HEK293 (cell line): Measurements from ENCODE around the gene CRIP1.

Experiments
- CTCF ChIA-PET: fragments of 350-600 bp; formaldehyde crosslinking; extraction: SDS; loops from one replicate; lab custom pipeline; 2021; ENCODE audit warnings: antibody characterized with exemption; lab: Yijun Ruan, JAX
- POLR2A ChIA-PET: fragments of 300-600 bp; formaldehyde crosslinking; extraction: SDS; loops from one replicate; lab custom pipeline; 2020; ENCODE audit warnings: antibody characterized with exemption, inconsistent platforms; lab: Yijun Ruan, JAX
- H3K27ac ChIP-seq: fragments of 200-500 bp; sonication (Bioruptor generic); 2 replicates; pipeline ENCODE4 v1.5.1; 2014; ENCODE audit warnings: low read depth, low read length, control low read depth, inconsistent platforms; ENCODE audit errors: extremely low read depth
- H3K36me3 ChIP-seq, 2 experiments: fragments of 200-500 bp in 1 of 2; sonication (Bioruptor generic) in 1 of 2; 1 replicate in 1 of 2; 2 replicates in 1 of 2; pipeline ENCODE4 v1.5.1; 2014 to 2017; ENCODE audit warnings: inconsistent platforms in 2 of 2, low read length in 2 of 2; ENCODE audit not compliant: control insufficient read depth in 2 of 2, insufficient read depth in 1 of 2
- H3K4me1 ChIP-seq: fragments of 200-500 bp; sonication (Bioruptor generic); 2 replicates; pipeline ENCODE4 v1.5.1; 2014; ENCODE audit warnings: mild to moderate bottlenecking, low read length, inconsistent platforms; ENCODE audit not compliant: control insufficient read depth, insufficient read depth
- H3K4me3 ChIP-seq: 2 replicates; pipeline ENCODE4 v1.5.1; 2011; ENCODE audit warnings: low read depth, mild to moderate bottlenecking, control low read depth, low read length, moderate library complexity
- H3K9me3 ChIP-seq: fragments of 200-500 bp; sonication (Bioruptor generic); 2 replicates; pipeline ENCODE4 v1.5.1; 2014; ENCODE audit warnings: low read depth, low read length, inconsistent platforms; ENCODE audit not compliant: control insufficient read depth, insufficient read depth
- GLIS1 ChIP-seq: fragments of 450-650 bp; formaldehyde crosslinking; IDR thresholded peaks from 2 replicates; pipeline ENCODE4 v1.5.1; 2016; ENCODE audit warnings: missing biosample characterization, missing genetic modification characterization
- KLF1 ChIP-seq: fragments of 450-650 bp; formaldehyde crosslinking; IDR thresholded peaks from 2 replicates; pipeline ENCODE4 v1.5.1; 2016; ENCODE audit warnings: missing biosample characterization, missing genetic modification characterization
- SP7 ChIP-seq: fragments of 450-650 bp; formaldehyde crosslinking; IDR thresholded peaks from 2 replicates; pipeline ENCODE4 v1.5.1; 2016; ENCODE audit warnings: missing biosample characterization, missing genetic modification characterization
- ZFHX2 ChIP-seq: fragments of 450-650 bp; formaldehyde crosslinking; conservative IDR thresholded peaks from 2 replicates; pipeline ENCODE4 v1.5.1; 2016; ENCODE audit warnings: missing biosample characterization, missing genetic modification characterization
- ZNF16 ChIP-seq: fragments of 450-650 bp; formaldehyde crosslinking; IDR thresholded peaks from 2 replicates; pipeline ENCODE4 v1.5.1; 2016; ENCODE audit warnings: low read depth, missing biosample characterization, missing genetic modification characterization
- ZNF510 ChIP-seq: fragments of 450-650 bp; formaldehyde crosslinking; IDR thresholded peaks from 2 replicates; pipeline ENCODE4 v1.5.1; 2018; ENCODE audit warnings: mild to moderate bottlenecking, missing genetic modification characterization, missing biosample characterization; ENCODE audit not compliant: insufficient replicate concordance
- ZNF610 ChIP-seq: fragments of 450-650 bp; formaldehyde crosslinking; IDR thresholded peaks from 2 replicates; pipeline ENCODE4 v1.5.1; 2016; ENCODE audit warnings: missing biosample characterization, missing genetic modification characterization, borderline replicate concordance
- ZNF777 ChIP-seq: fragments of 450-650 bp; formaldehyde crosslinking; IDR thresholded peaks from 2 replicates; pipeline ENCODE4 v1.5.1; 2017; ENCODE audit warnings: missing biosample characterization, missing genetic modification characterization, borderline replicate concordance
- ZXDB ChIP-seq: fragments of 450-650 bp; formaldehyde crosslinking; IDR thresholded peaks from 2 replicates; pipeline ENCODE4 v1.5.1; 2016; ENCODE audit warnings: missing biosample characterization, missing genetic modification characterization
- TF ChIP-seq, protein P1 (sequence below): sonication (generic); formaldehyde crosslinking; IDR thresholded peaks from 2 replicates; pipeline ENCODE4 v1.8.1; 2022; ENCODE audit warnings: mild to moderate bottlenecking, moderate library complexity, missing genetic modification reagents
- TF ChIP-seq, protein P2 (sequence below): fragments of 450-650 bp; formaldehyde crosslinking; IDR thresholded peaks from 2 replicates; pipeline ENCODE4 v1.5.1; 2017; ENCODE audit warnings: missing biosample characterization, mild to moderate bottlenecking, missing genetic modification characterization, moderate library complexity
- TF ChIP-seq, protein P3 (sequence below): fragments of 450-650 bp; formaldehyde crosslinking; IDR thresholded peaks from 2 replicates; pipeline ENCODE4 v1.5.1; 2017; ENCODE audit warnings: missing biosample characterization, missing genetic modification characterization
- TF ChIP-seq, protein P4 (sequence below): fragments of 450-650 bp; formaldehyde crosslinking; IDR thresholded peaks from 2 replicates; pipeline ENCODE4 v1.5.1; 2016; ENCODE audit warnings: missing biosample characterization, missing genetic modification characterization
- TF ChIP-seq, protein P5 (sequence below): fragments of 450-650 bp; formaldehyde crosslinking; IDR thresholded peaks from 2 replicates; pipeline ENCODE4 v1.5.1; 2016; ENCODE audit warnings: missing biosample characterization, missing genetic modification characterization

CRIP1 gene

DNA sequence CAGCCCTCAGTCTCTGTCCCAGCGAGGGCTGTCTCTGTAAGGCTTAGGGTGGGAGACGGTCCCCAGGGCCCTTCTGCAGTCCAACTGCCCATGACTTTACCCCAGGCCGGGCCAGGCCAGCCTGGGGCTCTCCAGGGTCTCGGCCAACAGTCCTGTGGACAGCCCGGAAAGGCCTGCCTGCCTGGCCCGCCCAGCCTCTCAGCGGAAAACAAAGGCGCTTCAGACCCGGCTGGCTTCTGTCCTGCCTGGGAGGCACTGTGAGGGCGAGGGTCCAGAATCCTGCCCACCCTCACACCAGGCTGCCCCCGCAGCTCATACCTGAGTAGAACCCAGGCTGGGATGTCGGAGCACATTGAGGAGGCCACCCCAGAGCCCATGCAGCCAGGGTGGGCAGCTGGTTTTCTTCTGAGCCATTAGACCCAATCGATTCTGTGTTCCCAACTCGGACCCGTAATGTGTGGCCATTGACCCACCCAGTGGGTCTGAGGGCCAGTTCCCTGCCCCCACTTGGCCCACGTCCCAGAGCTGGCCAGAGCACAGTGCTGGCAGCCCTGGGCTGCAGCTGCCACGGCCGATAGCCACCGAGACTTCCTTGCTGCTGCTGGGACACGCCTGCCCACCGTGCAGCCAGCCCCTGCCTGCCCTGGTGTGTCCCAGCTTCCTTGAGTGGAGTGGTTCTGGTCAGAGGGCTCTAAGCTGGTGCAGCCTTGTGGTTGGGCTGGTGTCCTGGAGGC lies 10.4 kb upstream of the CRIP1 start:
- no peaks in the 10 kb centered on the region for H3K9me3 ChIP-seq
- TF ChIP-seq, protein P1, sequence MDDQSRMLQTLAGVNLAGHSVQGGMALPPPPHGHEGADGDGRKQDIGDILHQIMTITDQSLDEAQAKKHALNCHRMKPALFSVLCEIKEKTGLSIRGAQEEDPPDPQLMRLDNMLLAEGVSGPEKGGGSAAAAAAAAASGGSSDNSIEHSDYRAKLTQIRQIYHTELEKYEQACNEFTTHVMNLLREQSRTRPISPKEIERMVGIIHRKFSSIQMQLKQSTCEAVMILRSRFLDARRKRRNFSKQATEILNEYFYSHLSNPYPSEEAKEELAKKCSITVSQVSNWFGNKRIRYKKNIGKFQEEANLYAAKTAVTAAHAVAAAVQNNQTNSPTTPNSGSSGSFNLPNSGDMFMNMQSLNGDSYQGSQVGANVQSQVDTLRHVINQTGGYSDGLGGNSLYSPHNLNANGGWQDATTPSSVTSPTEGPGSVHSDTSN (CRISPR knock-in tag): 0 out of 2 replicates have a peak, but pooled peaks have one; percentile 27
- TF ChIP-seq, protein P2, sequence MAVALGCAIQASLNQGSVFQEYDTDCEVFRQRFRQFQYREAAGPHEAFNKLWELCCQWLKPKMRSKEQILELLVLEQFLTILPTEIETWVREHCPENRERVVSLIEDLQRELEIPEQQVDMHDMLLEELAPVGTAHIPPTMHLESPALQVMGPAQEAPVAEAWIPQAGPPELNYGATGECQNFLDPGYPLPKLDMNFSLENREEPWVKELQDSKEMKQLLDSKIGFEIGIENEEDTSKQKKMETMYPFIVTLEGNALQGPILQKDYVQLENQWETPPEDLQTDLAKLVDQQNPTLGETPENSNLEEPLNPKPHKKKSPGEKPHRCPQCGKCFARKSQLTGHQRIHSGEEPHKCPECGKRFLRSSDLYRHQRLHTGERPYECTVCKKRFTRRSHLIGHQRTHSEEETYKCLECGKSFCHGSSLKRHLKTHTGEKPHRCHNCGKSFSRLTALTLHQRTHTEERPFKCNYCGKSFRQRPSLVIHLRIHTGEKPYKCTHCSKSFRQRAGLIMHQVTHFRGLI (tag by site-specific recombination): peak; percentile 50; the same call in 1 of the 2 replicates
- TF ChIP-seq ZFHX2 (tag by site-specific recombination): no peak
- no peaks in the 10 kb centered on the region for H3K36me3 ChIP-seq
- peaks cover 9% of the 10 kb centered on the region for H3K4me1 ChIP-seq
- no peak overlapping the region for H3K27ac ChIP-seq
- H3K4me3 ChIP-seq: no peak overlapping the region
- CTCF ChIA-PET: interaction anchor here (0.6 to 2.0 kb wide), 3 partner anchors 9 to 35 kb away, joined by 3 to 9 read pairs (median 3); no protein-coding TSS in a partner anchor
- POLR2A ChIA-PET: interaction anchor here (0.5 kb wide), 1 partner anchor 80 kb away, joined by 3 read pairs; no protein-coding TSS in a partner anchor

DNA sequence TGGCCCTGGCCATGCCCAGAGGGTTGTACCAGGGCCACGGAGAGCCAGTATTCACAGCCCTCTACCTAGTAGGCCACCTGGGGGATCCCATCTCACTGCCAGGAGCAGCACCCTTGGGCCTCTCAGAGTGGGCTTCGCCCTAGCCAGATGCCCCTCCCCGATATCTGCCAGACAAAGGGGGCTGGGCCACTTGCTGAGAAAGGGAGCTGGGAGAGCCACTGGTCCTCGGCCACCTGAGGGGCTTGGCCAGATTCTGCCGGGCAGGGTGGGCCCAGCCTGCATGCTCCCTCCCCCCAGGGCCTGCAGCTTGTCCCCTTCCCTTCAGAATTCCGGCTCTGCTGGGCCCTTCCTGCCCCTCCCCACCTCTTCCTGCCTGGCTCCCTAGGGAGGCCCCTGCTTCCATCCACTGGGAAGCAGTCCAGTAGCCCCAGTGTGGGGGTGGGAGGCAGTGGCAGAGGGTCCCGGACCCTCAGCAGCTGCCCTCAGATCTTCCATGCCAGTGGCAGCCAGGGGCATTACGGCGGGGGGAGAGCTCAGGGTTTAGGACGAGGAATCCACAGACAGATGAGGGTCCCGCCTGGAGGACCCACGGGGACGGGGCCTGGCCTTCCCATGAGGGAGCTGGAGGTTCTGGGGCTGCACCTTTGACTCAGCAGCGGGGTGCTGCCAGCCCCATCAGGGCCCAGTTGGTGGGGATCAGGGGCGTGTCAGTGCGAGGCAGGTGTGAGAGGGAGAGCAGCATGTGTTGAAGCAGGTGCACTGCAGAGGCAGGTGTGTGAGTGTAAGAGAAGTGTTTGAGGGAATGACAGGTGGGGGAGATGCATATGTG lies 9.6 kb upstream of the CRIP1 start:
- TF ChIP-seq, protein P3, sequence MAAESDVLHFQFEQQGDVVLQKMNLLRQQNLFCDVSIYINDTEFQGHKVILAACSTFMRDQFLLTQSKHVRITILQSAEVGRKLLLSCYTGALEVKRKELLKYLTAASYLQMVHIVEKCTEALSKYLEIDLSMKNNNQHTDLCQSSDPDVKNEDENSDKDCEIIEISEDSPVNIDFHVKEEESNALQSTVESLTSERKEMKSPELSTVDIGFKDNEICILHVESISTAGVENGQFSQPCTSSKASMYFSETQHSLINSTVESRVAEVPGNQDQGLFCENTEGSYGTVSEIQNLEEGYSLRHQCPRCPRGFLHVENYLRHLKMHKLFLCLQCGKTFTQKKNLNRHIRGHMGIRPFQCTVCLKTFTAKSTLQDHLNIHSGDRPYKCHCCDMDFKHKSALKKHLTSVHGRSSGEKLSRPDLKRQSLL (tag by site-specific recombination): no peak
- TF ChIP-seq ZNF510 (tag by site-specific recombination): no peak
- no peak for TF ChIP-seq ZNF610 (tag by site-specific recombination)
- TF ChIP-seq ZXDB (tag by site-specific recombination): no peak
- TF ChIP-seq ZNF16 (tag by site-specific recombination): 0 out of 2 replicates have a peak, but pooled peaks have one; percentile 38
- no peak for TF ChIP-seq ZNF777 (tag by site-specific recombination)
- no peak for TF ChIP-seq GLIS1 (tag by site-specific recombination)
- TF ChIP-seq, protein P4, sequence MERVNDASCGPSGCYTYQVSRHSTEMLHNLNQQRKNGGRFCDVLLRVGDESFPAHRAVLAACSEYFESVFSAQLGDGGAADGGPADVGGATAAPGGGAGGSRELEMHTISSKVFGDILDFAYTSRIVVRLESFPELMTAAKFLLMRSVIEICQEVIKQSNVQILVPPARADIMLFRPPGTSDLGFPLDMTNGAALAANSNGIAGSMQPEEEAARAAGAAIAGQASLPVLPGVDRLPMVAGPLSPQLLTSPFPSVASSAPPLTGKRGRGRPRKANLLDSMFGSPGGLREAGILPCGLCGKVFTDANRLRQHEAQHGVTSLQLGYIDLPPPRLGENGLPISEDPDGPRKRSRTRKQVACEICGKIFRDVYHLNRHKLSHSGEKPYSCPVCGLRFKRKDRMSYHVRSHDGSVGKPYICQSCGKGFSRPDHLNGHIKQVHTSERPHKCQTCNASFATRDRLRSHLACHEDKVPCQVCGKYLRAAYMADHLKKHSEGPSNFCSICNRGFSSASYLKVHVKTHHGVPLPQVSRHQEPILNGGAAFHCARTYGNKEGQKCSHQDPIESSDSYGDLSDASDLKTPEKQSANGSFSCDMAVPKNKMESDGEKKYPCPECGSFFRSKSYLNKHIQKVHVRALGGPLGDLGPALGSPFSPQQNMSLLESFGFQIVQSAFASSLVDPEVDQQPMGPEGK (tag by site-specific recombination): no peak
- peak; percentile 66 for TF ChIP-seq KLF1 (tag by site-specific recombination)
- TF ChIP-seq, protein P5, sequence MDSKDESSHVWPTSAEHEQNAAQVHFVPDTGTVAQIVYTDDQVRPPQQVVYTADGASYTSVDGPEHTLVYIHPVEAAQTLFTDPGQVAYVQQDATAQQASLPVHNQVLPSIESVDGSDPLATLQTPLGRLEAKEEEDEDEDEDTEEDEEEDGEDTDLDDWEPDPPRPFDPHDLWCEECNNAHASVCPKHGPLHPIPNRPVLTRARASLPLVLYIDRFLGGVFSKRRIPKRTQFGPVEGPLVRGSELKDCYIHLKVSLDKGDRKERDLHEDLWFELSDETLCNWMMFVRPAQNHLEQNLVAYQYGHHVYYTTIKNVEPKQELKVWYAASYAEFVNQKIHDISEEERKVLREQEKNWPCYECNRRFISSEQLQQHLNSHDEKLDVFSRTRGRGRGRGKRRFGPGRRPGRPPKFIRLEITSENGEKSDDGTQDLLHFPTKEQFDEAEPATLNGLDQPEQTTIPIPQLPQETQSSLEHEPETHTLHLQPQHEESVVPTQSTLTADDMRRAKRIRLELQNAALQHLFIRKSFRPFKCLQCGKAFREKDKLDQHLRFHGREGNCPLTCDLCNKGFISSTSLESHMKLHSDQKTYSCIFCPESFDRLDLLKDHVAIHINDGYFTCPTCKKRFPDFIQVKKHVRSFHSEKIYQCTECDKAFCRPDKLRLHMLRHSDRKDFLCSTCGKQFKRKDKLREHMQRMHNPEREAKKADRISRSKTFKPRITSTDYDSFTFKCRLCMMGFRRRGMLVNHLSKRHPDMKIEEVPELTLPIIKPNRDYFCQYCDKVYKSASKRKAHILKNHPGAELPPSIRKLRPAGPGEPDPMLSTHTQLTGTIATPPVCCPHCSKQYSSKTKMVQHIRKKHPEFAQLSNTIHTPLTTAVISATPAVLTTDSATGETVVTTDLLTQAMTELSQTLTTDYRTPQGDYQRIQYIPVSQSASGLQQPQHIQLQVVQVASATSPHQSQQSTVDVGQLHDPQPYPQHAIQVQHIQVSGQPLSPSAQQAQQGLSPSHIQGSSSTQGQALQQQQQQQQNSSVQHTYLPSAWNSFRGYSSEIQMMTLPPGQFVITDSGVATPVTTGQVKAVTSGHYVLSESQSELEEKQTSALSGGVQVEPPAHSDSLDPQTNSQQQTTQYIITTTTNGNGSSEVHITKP (tag by site-specific recombination): no peak
- TF ChIP-seq SP7: no peak
- Histone ChIP-seq H3K4me1 (peaks cover 9% of the 10 kb centered on the region), H3K4me3 (no peak overlapping the region), H3K27ac (no peak overlapping the region), H3K36me3 (no peaks in the 10 kb centered on the region), H3K9me3 (no peaks in the 10 kb centered on the region)
- ChIA-PET POLR2A (interaction anchor here (0.5 kb wide), 1 partner anchor 79 kb away, joined by 3 read pairs; no protein-coding TSS in a partner anchor), CTCF (interaction anchor here (1.2 to 2.0 kb wide), 2 partner anchors 10 to 12 kb away, joined by 3 to 9 read pairs; no protein-coding TSS in a partner anchor)
